Keratinocyte (primary cell): Measurements from ENCODE around the gene LUC7L3. TPM values are rescaled to one million over a fixed set of nuclear protein-coding genes. Genes with fewer than 3 reads are reported as not detected.

ENCODE experiments used
- DNase-seq: peaks from one replicate; pipeline ENCODE4 v3.0.0-alpha.2; 2011; ENCODE audit warnings: low read depth, missing footprints, low spot score
- FAIRE-seq: peaks from 2 replicates; lab custom pipeline; 2011; peaks lifted over from hg19 to GRCh38; lab: Jason Lieb, UNC
- H2AFZ ChIP-seq: 2 replicates; pipeline ENCODE4 v1.6.0; 2012; ENCODE audit warnings: low read length, control low read depth, inconsistent platforms; ENCODE audit not compliant: control insufficient read depth
- H3K27ac ChIP-seq: 2 replicates; pipeline ENCODE4 v1.5.1; 2011; ENCODE audit warnings: low read length; ENCODE audit not compliant: control insufficient read depth, insufficient read depth
- H3K27me3 ChIP-seq: 3 replicates; pipeline ENCODE4 v1.6.0; 2011; ENCODE audit warnings: low read length; ENCODE audit not compliant: control insufficient read depth, insufficient read depth; ENCODE audit errors: extremely low read depth
- H3K36me3 ChIP-seq, 2 experiments: 2 replicates in 1 of 2; 3 replicates in 1 of 2; pipeline ENCODE4 v1.5.1; 2011; ENCODE audit warnings: low read length in 2 of 2, mild to moderate bottlenecking in 1 of 2; ENCODE audit not compliant: control insufficient read depth in 2 of 2, insufficient read depth in 2 of 2; ENCODE audit errors: extremely low read depth in 1 of 2
- H3K4me1 ChIP-seq: 3 replicates; pipeline ENCODE4 v1.5.1; 2011; ENCODE audit warnings: low read length; ENCODE audit not compliant: control insufficient read depth, insufficient read depth; ENCODE audit errors: extremely low read depth
- H3K4me2 ChIP-seq: 3 replicates; pipeline ENCODE4 v1.6.0; 2011; ENCODE audit warnings: low read depth, low read length; ENCODE audit not compliant: control insufficient read depth, insufficient read depth; ENCODE audit errors: extremely low read depth
- H3K4me3 ChIP-seq, 3 experiments: fragments of 200-600 bp in 1 of 3; sonication (generic) in 1 of 3; 2 replicates in 2 of 3; 3 replicates in 1 of 3; pipeline ENCODE4 v1.5.1; 2011 to 2016; ENCODE audit warnings: low read length in 3 of 3, mild to moderate bottlenecking in 3 of 3, control low read depth in 2 of 3, inconsistent platforms in 1 of 3, low read depth in 1 of 3, mixed read lengths in 1 of 3, mixed run types in 1 of 3, moderate library complexity in 1 of 3; ENCODE audit not compliant: control insufficient read depth in 2 of 3, insufficient read depth in 2 of 3; ENCODE audit errors: extremely low read depth in 1 of 3
- H3K79me2 ChIP-seq: 2 replicates; pipeline ENCODE4 v1.6.0; 2012; ENCODE audit warnings: low read length; ENCODE audit not compliant: control insufficient read depth, insufficient read depth
- H3K9ac ChIP-seq: 3 replicates; pipeline ENCODE4 v1.6.0; 2011; ENCODE audit warnings: low read length; ENCODE audit not compliant: control insufficient read depth, insufficient read depth; ENCODE audit errors: extremely low read depth
- H3K9me1 ChIP-seq: 3 replicates; pipeline ENCODE4 v1.6.0; 2011; ENCODE audit warnings: low read length; ENCODE audit not compliant: control insufficient read depth, insufficient read depth; ENCODE audit errors: extremely low read depth
- H3K9me3 ChIP-seq: 2 replicates; pipeline ENCODE4 v1.5.1; 2012; ENCODE audit warnings: low read depth, low read length; ENCODE audit not compliant: control insufficient read depth
- H4K20me1 ChIP-seq: 3 replicates; pipeline ENCODE4 v1.6.0; 2011; ENCODE audit warnings: low read length; ENCODE audit not compliant: control insufficient read depth, insufficient read depth; ENCODE audit errors: extremely low read depth
- EZH2 ChIP-seq: IDR thresholded peaks from one replicate; pipeline ENCODE4 v1.6.1; 2012; ENCODE audit warnings: inconsistent platforms, mild to moderate bottlenecking, low read length, moderate library complexity
- dilution Hi-C: fragments of 300-500 bp; cut with MboI; formaldehyde crosslinking; loops from one replicate; pipeline ENCODE4 v1.7.0; 2020; ENCODE audit warnings: low sequenced_read_pairs; ENCODE audit not compliant: extremely low pct_ligation_motif_present
- polyA plus RNA-seq, 5 experiments: library from polyadenylated mRNA; depleted of rRNA in 3 of 5; stranded (reverse) in 3 of 5; stranded (forward) in 1 of 5; unstranded in 1 of 5; fragments of >200 nt; gene quantifications; 1 replicate in 1 of 5; 2 replicates in 3 of 5; 3 replicates in 1 of 5; pipeline versions ENCODE4 v1.2.1 to v1.2.3, GENCODE V29; 2011 to 2012; ENCODE audit warnings: missing spikeins in 2 of 5, low read depth in 1 of 5, low replicate concordance in 1 of 5
- TF ChIP-seq, protein P1 (sequence below), 3 experiments: IDR thresholded peaks in 1 of 3; conservative IDR thresholded peaks in 1 of 3; optimal IDR thresholded peaks in 1 of 3; 2 replicates in 2 of 3; 3 replicates in 1 of 3; pipeline versions ENCODE3 to v1.5.1; 2011; ENCODE audit warnings: low read length in 3 of 3, mild to moderate bottlenecking in 3 of 3, moderate library complexity in 2 of 3, control low read depth in 1 of 3, inconsistent platforms in 1 of 3; ENCODE audit not compliant: insufficient read depth in 2 of 3; ENCODE audit errors: extremely low read depth in 1 of 3

The LUC7L3 gene
- polyA plus RNA-seq, 1 donor (not counting 4 experiments of a cell fraction or from before 2014, with no cell fraction given), result 92.4 TPM

- H3K9me1 ChIP-seq, result no peaks in the 10 kb centered on the region
- peak overlapping the region; percentile 11 for H3K9ac ChIP-seq
- H3K36me3 ChIP-seq, result no peaks in the 10 kb centered on the region
- dilution Hi-C loops, result no loop called here
- no peaks in the 10 kb centered on the region for H3K9me3 ChIP-seq
- FAIRE-seq, result peak; percentile 91
- DNase-seq, result peak; percentile 82
- peak overlapping the region; percentile 65 for H2AFZ ChIP-seq
- peak overlapping the region; percentile 46 for H3K4me2 ChIP-seq
- peaks cover 29% of the 10 kb centered on the region for H3K4me1 ChIP-seq
- H3K27ac ChIP-seq, result peak overlapping the region; percentile 63
- no peaks in the 10 kb centered on the region for H3K79me2 ChIP-seq
- no peak for TF ChIP-seq EZH2
- TF ChIP-seq, protein P1, sequence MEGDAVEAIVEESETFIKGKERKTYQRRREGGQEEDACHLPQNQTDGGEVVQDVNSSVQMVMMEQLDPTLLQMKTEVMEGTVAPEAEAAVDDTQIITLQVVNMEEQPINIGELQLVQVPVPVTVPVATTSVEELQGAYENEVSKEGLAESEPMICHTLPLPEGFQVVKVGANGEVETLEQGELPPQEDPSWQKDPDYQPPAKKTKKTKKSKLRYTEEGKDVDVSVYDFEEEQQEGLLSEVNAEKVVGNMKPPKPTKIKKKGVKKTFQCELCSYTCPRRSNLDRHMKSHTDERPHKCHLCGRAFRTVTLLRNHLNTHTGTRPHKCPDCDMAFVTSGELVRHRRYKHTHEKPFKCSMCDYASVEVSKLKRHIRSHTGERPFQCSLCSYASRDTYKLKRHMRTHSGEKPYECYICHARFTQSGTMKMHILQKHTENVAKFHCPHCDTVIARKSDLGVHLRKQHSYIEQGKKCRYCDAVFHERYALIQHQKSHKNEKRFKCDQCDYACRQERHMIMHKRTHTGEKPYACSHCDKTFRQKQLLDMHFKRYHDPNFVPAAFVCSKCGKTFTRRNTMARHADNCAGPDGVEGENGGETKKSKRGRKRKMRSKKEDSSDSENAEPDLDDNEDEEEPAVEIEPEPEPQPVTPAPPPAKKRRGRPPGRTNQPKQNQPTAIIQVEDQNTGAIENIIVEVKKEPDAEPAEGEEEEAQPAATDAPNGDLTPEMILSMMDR (optimal IDR thresholded peaks at IDR 0.05 in 1 of 3, IDR thresholded peaks at IDR 0.05 in 1 of 3, conservative IDR thresholded peaks at IDR 0.05 in 1 of 3; ENCODE audit: extremely low read depth in 1 of 3, insufficient read depth in 2 of 3, low read length in 3 of 3), result no peak
- H3K4me3 ChIP-seq, result no peak overlapping the region
- H4K20me1 ChIP-seq, result no peaks in the 10 kb centered on the region
- no peaks in the 10 kb centered on the region for H3K27me3 ChIP-seq
These were observed 67.7 kb downstream of the LUC7L3 start for GRCh38 chr17:50787106-50787505.

DNA sequence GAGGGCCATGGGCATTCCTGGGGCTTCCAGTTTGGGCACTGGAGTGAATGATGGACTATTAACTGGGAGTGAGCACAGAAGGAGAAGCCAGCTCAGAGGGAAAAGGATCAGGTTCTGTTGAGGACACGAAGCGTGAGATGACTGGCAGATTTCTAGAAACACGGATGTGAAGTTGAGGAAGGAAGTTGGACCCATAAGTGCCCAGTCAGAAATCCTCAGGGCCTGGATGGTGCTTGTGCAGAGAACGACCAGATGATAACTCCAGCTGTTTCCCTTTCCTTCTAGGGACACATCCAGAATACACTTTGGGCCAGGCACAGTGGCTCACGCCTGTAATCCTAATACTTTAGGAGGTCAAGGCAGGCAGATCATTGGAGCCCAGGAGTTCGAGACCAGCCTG lies 71.2 kb downstream of the LUC7L3 start:
- no peak overlapping the region for H3K4me2 ChIP-seq
- no peaks in the 10 kb centered on the region for H3K9me3 ChIP-seq
- H2AFZ ChIP-seq, result no peak overlapping the region
- no peak overlapping the region for H3K4me3 ChIP-seq
- no peaks in the 10 kb centered on the region for H3K27me3 ChIP-seq
- H3K36me3 ChIP-seq, result no peaks in the 10 kb centered on the region
- H4K20me1 ChIP-seq, result no peaks in the 10 kb centered on the region
- H3K27ac ChIP-seq, result no peak overlapping the region
- dilution Hi-C loops, result no loop called here
- no peak overlapping the region for H3K9ac ChIP-seq
- DNase-seq, result no peak
- H3K4me1 ChIP-seq, result peaks cover 19% of the 10 kb centered on the region
- TF ChIP-seq, protein P1 (optimal IDR thresholded peaks at IDR 0.05 in 1 of 3, IDR thresholded peaks at IDR 0.05 in 1 of 3, conservative IDR thresholded peaks at IDR 0.05 in 1 of 3; ENCODE audit: extremely low read depth in 1 of 3, insufficient read depth in 2 of 3, low read length in 3 of 3), result no peak
- TF ChIP-seq EZH2, result no peak
- H3K79me2 ChIP-seq, result no peaks in the 10 kb centered on the region
- FAIRE-seq, result no peak
- no peaks in the 10 kb centered on the region for H3K9me1 ChIP-seq
